ENCODE data around the gene OTOG. TPM values are rescaled to one million over a fixed set of nuclear protein-coding genes. Genes with fewer than 3 reads are reported as not detected.

Gene OTOG
- total RNA-seq, 1 donor from 2014 or later: not detected

Other genes with a start within 250 kb of the OTOG start
- gene NCR3LG1, start 195.5 kb upstream of the OTOG start, total RNA-seq: 12.0 TPM
- gene KCNJ11, start 158.6 kb upstream of the OTOG start, total RNA-seq: 11.4 TPM
- gene ABCC8, start 70.4 kb upstream of the OTOG start, total RNA-seq: 9.8 TPM
- gene USH1C, start 2.8 kb upstream of the OTOG start, total RNA-seq: 0.62 TPM
- gene MYOD1, start 172.3 kb downstream of the OTOG start, total RNA-seq: not detected
- 7.3 TPM for gene KCNC1, start 187.5 kb downstream of the OTOG start, total RNA-seq